H1 (cell line): Measurements from ENCODE around the gene BCAS3. TPM values are rescaled to one million over a fixed set of nuclear protein-coding genes. Genes with fewer than 3 reads are reported as not detected.

Experiments used
- CTCF ChIA-PET: fragments of 300-600 bp; sonication (Branson Sonifier 250); formaldehyde crosslinking; loops from one replicate; lab custom pipeline; 2021; ENCODE audit not compliant: partially characterized antibody; lab: Charles Lee
- POLR2A ChIA-PET: fragments of 300-600 bp; sonication (Branson Sonifier 250); formaldehyde crosslinking; loops from one replicate; lab custom pipeline; 2021; ENCODE audit warnings: inconsistent platforms; ENCODE audit not compliant: partially characterized antibody; lab: Charles Lee
- DNase-seq, 2 experiments: peaks; one replicate each; pipeline versions ENCODE4 v3.0.0 to v3.0.0-alpha.2; 2010 to 2022; ENCODE audit warnings: low spot score in 2 of 2, low read depth in 1 of 2, mixed read lengths in 1 of 2
- FAIRE-seq: peaks from 2 replicates; lab custom pipeline; 2011; peaks lifted over from hg19 to GRCh38; lab: Jason Lieb, UNC
- H2AFZ ChIP-seq: 2 replicates; pipeline ENCODE4 v1.8.1; 2012; ENCODE audit warnings: low read length, inconsistent platforms
- H2AK5ac ChIP-seq: 2 replicates; pipeline ENCODE4 v1.6.1; 2013; ENCODE audit warnings: low read depth, low read length
- H2BK120ac ChIP-seq: replicated peaks from 2 replicates; pipeline ENCODE3; 2013; ENCODE audit warnings: low read depth, low read length, inconsistent platforms
- H2BK12ac ChIP-seq: 2 replicates; pipeline ENCODE4 v1.6.1; 2013; ENCODE audit warnings: low read depth, low read length
- H2BK15ac ChIP-seq: 2 replicates; pipeline ENCODE4 v1.6.1; 2013; ENCODE audit warnings: low read length
- H2BK20ac ChIP-seq: 2 replicates; pipeline ENCODE4 v1.6.1; 2013; ENCODE audit warnings: low read length
- H2BK5ac ChIP-seq: 2 replicates; pipeline ENCODE4 v1.6.1; 2013; ENCODE audit warnings: low read depth, low read length
- H3K14ac ChIP-seq: 2 replicates; pipeline ENCODE4 v1.6.1; 2013; ENCODE audit warnings: inconsistent platforms; ENCODE audit not compliant: insufficient read length
- H3K18ac ChIP-seq: 2 replicates; pipeline ENCODE4 v1.6.1; 2013; ENCODE audit warnings: low read length; ENCODE audit errors: extremely low read depth
- H3K23ac ChIP-seq: 2 replicates; pipeline ENCODE4 v1.6.1; 2013; ENCODE audit warnings: inconsistent platforms; ENCODE audit not compliant: insufficient read length
- H3K23me2 ChIP-seq: 2 replicates; pipeline ENCODE4 v1.6.1; 2013; ENCODE audit warnings: low read depth, low read length
- H3K27ac ChIP-seq: 2 replicates; pipeline ENCODE4 v1.6.1; 2011; ENCODE audit warnings: low read depth, low read length, inconsistent platforms
- H3K27me3 ChIP-seq, 4 experiments: replicated peaks in 1 of 4; 1 replicate in 1 of 4; 2 replicates in 3 of 4; pipeline versions ENCODE4 v1.6.1 to v1.8.1; 2011 to 2013; ENCODE audit warnings: low read length in 3 of 4, mild to moderate bottlenecking in 3 of 4, inconsistent platforms in 2 of 4, mixed read lengths in 2 of 4, moderate library complexity in 1 of 4; ENCODE audit not compliant: control insufficient read depth in 3 of 4, insufficient read depth in 3 of 4; ENCODE audit errors: extremely low read depth in 1 of 4
- H3K36me3 ChIP-seq, 4 experiments: 2 replicates each; pipeline versions ENCODE4 v1.6.1 to v1.8.1; 2011 to 2013; ENCODE audit warnings: mild to moderate bottlenecking in 4 of 4, low read length in 3 of 4, moderate library complexity in 2 of 4, control low read depth in 1 of 4, inconsistent platforms in 1 of 4; ENCODE audit not compliant: insufficient read depth in 4 of 4, control insufficient read depth in 2 of 4
- H3K4ac ChIP-seq: replicated peaks from 2 replicates; pipeline ENCODE3; 2013; ENCODE audit warnings: low read length, low read depth, mixed read lengths, inconsistent platforms; ENCODE audit not compliant: insufficient read length
- H3K4me1 ChIP-seq, 4 experiments: replicated peaks in 1 of 4; 1 replicate in 1 of 4; 2 replicates in 3 of 4; pipeline versions ENCODE4 v1.6.1 to v1.8.1; 2011 to 2013; ENCODE audit warnings: low read length in 3 of 4, inconsistent platforms in 2 of 4, mixed read lengths in 1 of 4; ENCODE audit not compliant: insufficient read depth in 4 of 4, control insufficient read depth in 3 of 4
- H3K4me2 ChIP-seq, 2 experiments: 2 replicates each; pipeline versions ENCODE4 v1.6.1 to v1.8.1; 2011 to 2013; ENCODE audit warnings: low read depth in 2 of 2, low read length in 2 of 2, control low read depth in 1 of 2, inconsistent platforms in 1 of 2, mild to moderate bottlenecking in 1 of 2; ENCODE audit not compliant: insufficient read depth in 1 of 2
- H3K4me3 ChIP-seq, 4 experiments: fragments of 200-600, 300-600 bp in 1 of 4; sonication (generic), shearing (Covaris generic), sonication (Bioruptor Twin) in 1 of 4; 2 replicates each; pipeline versions ENCODE4 v1.5.1 to v1.8.1; 2011 to 2016; ENCODE audit warnings: low read length in 4 of 4, low read depth in 3 of 4, control low read depth in 2 of 4, inconsistent platforms in 2 of 4, mild to moderate bottlenecking in 2 of 4, mixed read lengths in 1 of 4, moderate library complexity in 1 of 4; ENCODE audit not compliant: insufficient read depth in 2 of 4; ENCODE audit errors: extremely low read depth in 1 of 4
- H3K56ac ChIP-seq: replicated peaks from 2 replicates; pipeline ENCODE3; 2013; ENCODE audit warnings: low read depth, mild to moderate bottlenecking, mixed read lengths, low read length, inconsistent platforms; ENCODE audit not compliant: insufficient read length
- H3K79me1 ChIP-seq: 2 replicates; pipeline ENCODE4 v1.6.1; 2013; ENCODE audit warnings: low read depth, low read length, control low read depth
- H3K79me2 ChIP-seq, 2 experiments: 2 replicates each; pipeline versions ENCODE4 v1.6.1 to v1.8.1; 2012 to 2013; ENCODE audit warnings: low read length in 2 of 2, mild to moderate bottlenecking in 2 of 2, inconsistent platforms in 1 of 2; ENCODE audit not compliant: insufficient read depth in 2 of 2, control insufficient read depth in 1 of 2
- H3K9ac ChIP-seq, 4 experiments: replicated peaks in 1 of 4; 1 replicate in 1 of 4; 2 replicates in 3 of 4; pipeline versions ENCODE4 v1.6.1 to v1.8.1; 2011 to 2013; ENCODE audit warnings: low read depth in 3 of 4, low read length in 3 of 4, control low read depth in 2 of 4, mild to moderate bottlenecking in 2 of 4, moderate library complexity in 2 of 4, inconsistent platforms in 1 of 4; ENCODE audit errors: extremely low read depth in 1 of 4
- H3K9me3 ChIP-seq, 2 experiments: 2 replicates each; pipeline versions ENCODE4 v1.6.1 to v1.8.1; 2012 to 2013; ENCODE audit warnings: mild to moderate bottlenecking in 2 of 2, moderate library complexity in 2 of 2, control low read depth in 1 of 2, inconsistent platforms in 1 of 2, low read depth in 1 of 2, low read length in 1 of 2, mixed read lengths in 1 of 2; ENCODE audit not compliant: insufficient read depth in 2 of 2
- H4K20me1 ChIP-seq, 2 experiments: replicated peaks in 1 of 2; 2 replicates each; pipeline versions ENCODE3 to v1.8.1; 2011 to 2013; ENCODE audit warnings: inconsistent platforms in 2 of 2, low read length in 2 of 2, mild to moderate bottlenecking in 1 of 2; ENCODE audit not compliant: insufficient read depth in 2 of 2, control insufficient read depth in 1 of 2
- H4K5ac ChIP-seq: 2 replicates; pipeline ENCODE4 v1.6.1; 2013; ENCODE audit warnings: low read length, low read depth, mixed read lengths, inconsistent platforms; ENCODE audit not compliant: insufficient read length
- H4K8ac ChIP-seq: 2 replicates; pipeline ENCODE4 v1.8.0; 2013; ENCODE audit warnings: mild to moderate bottlenecking, moderate library complexity, low read length, inconsistent platforms; ENCODE audit not compliant: insufficient read depth; ENCODE audit errors: extremely low read depth
- H4K91ac ChIP-seq: replicated peaks from 2 replicates; pipeline ENCODE3; 2013; ENCODE audit warnings: low read length, mixed read lengths, inconsistent platforms; ENCODE audit not compliant: insufficient read length
- ASH2L ChIP-seq: fragments of 200-600, 300-600 bp; sonication (generic); IDR thresholded peaks from one replicate; pipeline ENCODE4 v1.7.1; 2017; ENCODE audit warnings: low read length
- ATF3 ChIP-seq: IDR thresholded peaks from 2 replicates; pipeline ENCODE4 v1.6.1; 2011; ENCODE audit warnings: low read depth, mild to moderate bottlenecking, low read length; ENCODE audit not compliant: insufficient read depth
- CTCF ChIP-seq, 3 experiments: IDR thresholded peaks; 1 replicate in 2 of 3; 2 replicates in 1 of 3; pipeline versions ENCODE4 v1.5.1 to v1.6.1; 2011; ENCODE audit warnings: low read length in 3 of 3, mild to moderate bottlenecking in 3 of 3, inconsistent platforms in 2 of 3, low read depth in 1 of 3, moderate library complexity in 1 of 3; ENCODE audit not compliant: insufficient read depth in 1 of 3; ENCODE audit errors: control extremely low read depth in 1 of 3
- GABPA ChIP-seq: IDR thresholded peaks from 2 replicates; pipeline ENCODE4 v1.6.1; 2011; ENCODE audit warnings: mild to moderate bottlenecking, low read length, moderate library complexity, borderline replicate concordance; ENCODE audit not compliant: insufficient read depth
- HDAC2 ChIP-seq, 2 experiments: fragments of 300-600 bp in 1 of 2; sonication (generic) in 1 of 2; IDR thresholded peaks; 2 replicates each; pipeline ENCODE4 v1.6.1; 2011 to 2012; ENCODE audit warnings: low read depth in 2 of 2, low read length in 2 of 2, mild to moderate bottlenecking in 2 of 2, moderate library complexity in 2 of 2, borderline replicate concordance in 1 of 2, inconsistent platforms in 1 of 2
- MAFK ChIP-seq: IDR thresholded peaks from 2 replicates; pipeline ENCODE4 v1.6.1; 2012; ENCODE audit warnings: low read depth, mild to moderate bottlenecking, improper control_type of control experiment, low read length
- SIX5 ChIP-seq: IDR thresholded peaks from 2 replicates; pipeline ENCODE4 v1.6.1; 2011; ENCODE audit warnings: mild to moderate bottlenecking, low read depth, low read length
- SP2 ChIP-seq: IDR thresholded peaks from 2 replicates; pipeline ENCODE4 v1.6.1; 2012; ENCODE audit warnings: mild to moderate bottlenecking, low read length, inconsistent platforms
- TAF7 ChIP-seq: optimal IDR thresholded peaks from 2 replicates; pipeline ENCODE3; 2011; ENCODE audit warnings: low read depth, mild to moderate bottlenecking, inconsistent platforms, low read length, moderate library complexity, borderline replicate concordance
- WGBS, 2 experiments: shearing (Covaris generic) in 1 of 2; methylation state at CpG; one replicate each; pipeline versions ENCODE4 v1.1.6 to v1.1.7; 2013 to 2015; ENCODE audit warnings: low lambda C conversion rate in 2 of 2, mixed read lengths in 2 of 2, inconsistent platforms in 1 of 2, low coverage in 1 of 2, missing lambda C conversion rate in 1 of 2; ENCODE audit not compliant: insufficient replicate concordance in 2 of 2, insufficient coverage in 1 of 2, insufficient read length in 1 of 2; ENCODE audit errors: extremely low coverage in 1 of 2, missing lambda C conversion rate in 1 of 2; 5-methylcytosine and 5-hydroxymethylcytosine counted together
- polyA plus RNA-seq, 7 experiments: library from polyadenylated mRNA; depleted of rRNA in 3 of 7; stranded (reverse) in 5 of 7; unstranded in 2 of 7; fragments of >200 nt in 5 of 7; fragments of 200-250 nt in 2 of 7; gene quantifications; 1 replicate in 5 of 7; 2 replicates in 1 of 7; 4 replicates in 1 of 7; pipeline versions ENCODE4 v1.2.1 to v1.2.3, GENCODE V29; 2011 to 2013; ENCODE audit warnings: missing spikeins in 2 of 7, mixed read lengths in 2 of 7
- total RNA-seq: library from RNA; stranded (reverse); fragmentation: NEBNext Ultra II Directional; extraction: Animal tissue kit (Norgen Biotek cat#: 25700); gene quantifications from 2 replicates; pipeline ENCODE4 v1.2.1, GENCODE V29; 2021

Gene BCAS3
- total and polyA plus RNA-seq, 2 of the 8 experiments (the other 6 are each of a cell fraction or from before 2014, with no cell fraction given): 9.9 to 13.3 TPM

GRCh38 chr17:61419496-61420046 lies 741.9 kb downstream of the BCAS3 start:
- no peak overlapping the region for H3K27ac ChIP-seq
- H2BK12ac ChIP-seq: 0 out of 2 replicates have a peak overlapping the region, but pooled peaks have one; percentile 28
- POLR2A ChIA-PET: no interaction called here
- CTCF ChIA-PET: interaction anchor here (0.6 to 2.1 kb wide), 8 partner anchors 9 to 408 kb away, joined by 3 to 10 read pairs (median 5); no protein-coding TSS in a partner anchor
- no peak overlapping the region for H4K5ac ChIP-seq
- H3K14ac ChIP-seq: no peak overlapping the region
- no peaks in the 10 kb centered on the region for H3K9me3 ChIP-seq
- H3K18ac ChIP-seq: no peak overlapping the region
- H3K4me3 ChIP-seq: no peak overlapping the region
- FAIRE-seq: no peak
- 0 out of 2 replicates have a peak overlapping the region, but pooled peaks have one; percentile 37 for H2AFZ ChIP-seq
- H2AK5ac ChIP-seq: no peak overlapping the region
- no peaks in the 10 kb centered on the region for H3K79me1 ChIP-seq
- no peaks in the 10 kb centered on the region for H3K36me3 ChIP-seq
- H4K91ac ChIP-seq: no peak overlapping the region
- H3K23ac ChIP-seq: no peak overlapping the region
- H3K4me1 ChIP-seq: peaks cover 0 to 4% (median 0%) of the 10 kb centered on the region in 4 experiments; a peak in 2 of 7 replicates
- H3K4ac ChIP-seq: no peak overlapping the region
- WGBS, 2 experiments: 83% methylated on average over 8 of the region's 8 CpGs; no CpG with 5 or more reads in 1 of the 2 experiments
- no peak overlapping the region for H2BK120ac ChIP-seq
- H3K79me2 ChIP-seq: no peaks in the 10 kb centered on the region
- H3K4me2 ChIP-seq: no peak overlapping the region
- H3K56ac ChIP-seq: no peak overlapping the region
- H3K27me3 ChIP-seq: peaks cover 0 to 26% (median 22%) of the 10 kb centered on the region in 4 experiments; a peak in 6 of 7 replicates
- H2BK20ac ChIP-seq: no peak overlapping the region
- no peak overlapping the region; the same call in 1 of the 2 replicates for H2BK15ac ChIP-seq
- no peaks in the 10 kb centered on the region for H4K20me1 ChIP-seq
- DNase-seq: peak in 1 of 2 experiments; percentile 26
- H3K9ac ChIP-seq: no peak overlapping the region
- H4K8ac ChIP-seq: no peak overlapping the region
- no peak overlapping the region for H2BK5ac ChIP-seq
- peaks cover 2% of the 10 kb centered on the region; the same call in 1 of the 2 replicates for H3K23me2 ChIP-seq
- TF ChIP-seq GABPA (no peak), ASH2L (no peak), SP2 (no peak), CTCF (IDR thresholded peaks at IDR 0.05; ENCODE audit: control extremely low read depth in 1 of 3, insufficient read depth in 1 of 3, low read depth in 1 of 3, low read length in 3 of 3) (no peak), ATF3 (no peak), SIX5 (no peak), MAFK (no peak), TAF7 (no peak), HDAC2 (IDR thresholded peaks at IDR 0.05; ENCODE audit: borderline replicate concordance in 1 of 2, low read depth in 2 of 2, low read length in 2 of 2) (no peak)
